ENCODE data around the gene SERPINA5.

SERPINA5 gene

DNA sequence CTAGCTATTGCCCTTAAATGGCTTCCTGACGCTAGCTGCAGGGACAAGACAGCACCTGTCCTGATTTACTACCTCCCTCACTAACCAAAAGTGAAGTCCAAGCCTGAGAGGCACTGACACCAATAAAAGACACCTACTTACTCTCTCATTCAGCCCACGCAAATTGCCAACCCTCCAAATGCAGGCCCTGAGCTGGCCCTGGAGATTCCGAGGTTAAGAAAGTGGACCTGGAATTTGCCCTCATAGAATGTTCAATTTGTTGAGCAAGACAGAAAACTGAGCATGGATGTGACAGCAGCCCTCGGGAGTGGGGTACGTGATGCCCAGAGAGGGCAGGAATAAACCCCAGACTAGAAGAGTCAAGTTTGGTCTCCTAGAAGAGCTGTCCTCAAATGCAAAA is 47.4 kb downstream of the SERPINA5 start:
- Histone ChIP-seq H3K27me3 (replicated peaks) (no peaks in the 10 kb centered on the region), H3K36me3 (replicated peaks) (no peaks in the 10 kb centered on the region)
- in situ Hi-C loops (cut with HindIII; ENCODE audit: low pct_ligation_motif_present, low sequenced_read_pairs), result no loop called here

DNA sequence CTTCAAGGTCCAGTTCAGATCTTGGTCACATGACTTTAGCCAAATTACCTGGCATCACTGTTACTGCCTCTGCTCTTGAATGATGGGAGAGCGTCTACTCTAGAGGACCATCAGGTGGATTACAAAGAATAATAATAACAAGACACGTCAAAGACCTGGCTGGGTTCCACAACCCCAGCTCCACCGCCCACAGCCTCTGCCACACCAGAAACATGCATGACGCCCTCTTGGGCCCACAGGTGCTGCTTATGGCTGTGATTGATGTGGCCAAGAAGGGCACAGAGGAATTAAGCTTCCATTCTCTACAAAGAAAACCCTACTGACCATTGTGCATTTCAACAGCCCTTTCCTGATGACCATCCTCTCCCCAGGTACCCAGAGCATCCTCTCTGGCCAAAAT is 49.2 kb downstream of the SERPINA5 start:
- no peak for DNase-seq
- in situ Hi-C loops (cut with HindIII; ENCODE audit: low pct_ligation_motif_present, low sequenced_read_pairs), result no loop called here
- H3K4me3 ChIP-seq (ENCODE audit: low read depth, low read length), result no peak overlapping the region

More for the DNA sequence above, 47.4 kb downstream of the SERPINA5 start:
- Histone ChIP-seq H3K4me3 (ENCODE audit: low read depth, low read length) (no peak overlapping the region), H3K27ac (no peak overlapping the region)
- TF ChIP-seq, protein P1, sequence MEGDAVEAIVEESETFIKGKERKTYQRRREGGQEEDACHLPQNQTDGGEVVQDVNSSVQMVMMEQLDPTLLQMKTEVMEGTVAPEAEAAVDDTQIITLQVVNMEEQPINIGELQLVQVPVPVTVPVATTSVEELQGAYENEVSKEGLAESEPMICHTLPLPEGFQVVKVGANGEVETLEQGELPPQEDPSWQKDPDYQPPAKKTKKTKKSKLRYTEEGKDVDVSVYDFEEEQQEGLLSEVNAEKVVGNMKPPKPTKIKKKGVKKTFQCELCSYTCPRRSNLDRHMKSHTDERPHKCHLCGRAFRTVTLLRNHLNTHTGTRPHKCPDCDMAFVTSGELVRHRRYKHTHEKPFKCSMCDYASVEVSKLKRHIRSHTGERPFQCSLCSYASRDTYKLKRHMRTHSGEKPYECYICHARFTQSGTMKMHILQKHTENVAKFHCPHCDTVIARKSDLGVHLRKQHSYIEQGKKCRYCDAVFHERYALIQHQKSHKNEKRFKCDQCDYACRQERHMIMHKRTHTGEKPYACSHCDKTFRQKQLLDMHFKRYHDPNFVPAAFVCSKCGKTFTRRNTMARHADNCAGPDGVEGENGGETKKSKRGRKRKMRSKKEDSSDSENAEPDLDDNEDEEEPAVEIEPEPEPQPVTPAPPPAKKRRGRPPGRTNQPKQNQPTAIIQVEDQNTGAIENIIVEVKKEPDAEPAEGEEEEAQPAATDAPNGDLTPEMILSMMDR (IDR thresholded peaks at IDR 0.05; ENCODE audit: low read depth, low read length, missing control alignments), result no peak
- no peak for DNase-seq

DNA sequence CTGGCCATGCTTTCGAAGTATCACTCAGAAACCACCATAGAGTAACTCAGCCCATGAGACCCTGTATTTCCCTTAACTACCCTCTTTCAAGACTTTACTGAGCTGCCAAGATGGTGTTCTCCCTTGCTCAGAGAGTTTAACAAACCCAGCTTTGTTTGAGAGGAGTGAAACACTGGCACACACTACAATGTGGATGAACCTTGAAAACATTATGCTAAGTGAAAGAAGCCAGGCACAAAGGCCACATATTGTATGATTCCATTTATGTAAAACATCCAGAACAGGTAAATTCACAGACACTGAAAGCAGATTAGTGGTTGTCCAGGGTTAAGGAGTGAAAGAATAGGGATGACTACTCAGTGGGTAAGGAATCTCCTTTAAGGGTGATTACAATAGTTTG is 49.8 kb downstream of the SERPINA5 start:
- no peak for DNase-seq
- no peaks in the 10 kb centered on the region for H3K27me3 ChIP-seq (replicated peaks)
- H3K27ac ChIP-seq, result no peak overlapping the region
- H3K4me3 ChIP-seq (ENCODE audit: low read depth, low read length), result no peak overlapping the region
- no peaks in the 10 kb centered on the region for H3K36me3 ChIP-seq (replicated peaks)
- TF ChIP-seq, protein P1 (IDR thresholded peaks at IDR 0.05; ENCODE audit: low read depth, low read length, missing control alignments), result no peak
- in situ Hi-C loops (cut with HindIII; ENCODE audit: low pct_ligation_motif_present, low sequenced_read_pairs), result no loop called here

More for the DNA sequence above, 49.2 kb downstream of the SERPINA5 start:
- no peaks in the 10 kb centered on the region for H3K27me3 ChIP-seq (replicated peaks)
- H3K36me3 ChIP-seq (replicated peaks), result no peaks in the 10 kb centered on the region
- no peak overlapping the region for H3K27ac ChIP-seq
- TF ChIP-seq, protein P1 (IDR thresholded peaks at IDR 0.05; ENCODE audit: low read depth, low read length, missing control alignments), result no peak

DNA sequence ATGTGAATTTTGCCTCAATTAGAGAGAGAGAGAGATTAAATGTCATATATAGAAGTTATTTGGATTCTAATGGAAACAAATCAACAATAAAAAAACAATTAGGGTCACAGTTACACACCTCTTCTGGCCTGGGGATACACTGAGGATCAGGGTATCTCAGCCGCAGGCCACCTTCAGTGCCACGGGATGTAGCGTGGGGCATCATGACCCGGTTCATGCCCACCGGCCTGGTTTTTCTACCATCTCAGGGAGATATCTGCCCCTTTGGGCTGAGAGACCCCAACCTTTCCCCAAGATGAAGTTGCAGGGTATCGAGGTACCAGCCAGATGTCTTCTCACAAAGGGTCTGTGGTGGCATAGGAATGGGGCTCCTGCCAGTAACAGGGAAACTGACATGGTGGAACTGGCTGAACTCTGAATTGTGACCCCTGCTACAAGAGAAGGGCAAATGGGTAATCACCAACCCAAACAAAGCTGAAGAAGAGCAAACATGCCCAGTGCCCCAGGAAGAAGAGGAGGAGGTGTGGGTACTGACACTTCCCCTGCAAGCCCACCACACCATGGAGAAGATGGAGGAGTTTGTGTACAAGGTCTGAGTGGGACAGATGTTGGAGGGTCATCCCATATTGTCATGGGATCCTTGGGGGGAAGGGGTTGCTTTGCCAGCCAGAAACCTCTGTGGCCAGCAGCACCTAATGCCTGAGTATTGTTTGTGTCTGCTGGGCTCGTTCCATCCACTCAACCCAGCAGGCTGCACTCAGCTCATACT is 50.5 kb downstream of the SERPINA5 start:
- no peaks in the 10 kb centered on the region for H3K27me3 ChIP-seq (replicated peaks)
- DNase-seq, result no peak

DNA sequence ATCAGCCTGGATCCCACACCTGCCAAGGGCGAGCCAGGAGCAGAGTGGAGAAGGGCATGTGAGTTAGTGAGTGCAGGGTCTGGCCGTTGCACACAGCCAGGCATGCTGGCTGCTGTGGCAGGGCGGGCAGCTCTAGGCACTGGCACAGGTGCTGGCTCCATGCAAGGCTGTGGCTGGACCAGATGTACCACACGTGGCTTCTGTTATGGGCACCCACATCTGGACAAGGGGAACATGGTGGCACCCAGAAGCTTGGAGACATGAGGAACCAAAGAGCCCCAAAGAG is 51.0 kb downstream of the SERPINA5 start:
- Histone ChIP-seq H3K36me3 (replicated peaks) (no peaks in the 10 kb centered on the region), H3K27me3 (replicated peaks) (no peaks in the 10 kb centered on the region), H3K4me3 (ENCODE audit: low read depth, low read length) (no peak overlapping the region), H3K27ac (no peak overlapping the region)
- DNase-seq, result no peak
- TF ChIP-seq, protein P1 (IDR thresholded peaks at IDR 0.05; ENCODE audit: low read depth, low read length, missing control alignments), result no peak
- in situ Hi-C loops (cut with HindIII; ENCODE audit: low pct_ligation_motif_present, low sequenced_read_pairs), result no loop called here

More for the DNA sequence above, 50.5 kb downstream of the SERPINA5 start:
- H3K36me3 ChIP-seq (replicated peaks), result no peaks in the 10 kb centered on the region
- H3K4me3 ChIP-seq (ENCODE audit: low read depth, low read length), result no peak overlapping the region
- H3K27ac ChIP-seq, result no peak overlapping the region
- TF ChIP-seq, protein P1 (IDR thresholded peaks at IDR 0.05; ENCODE audit: low read depth, low read length, missing control alignments), result no peak
- in situ Hi-C loops (cut with HindIII; ENCODE audit: low pct_ligation_motif_present, low sequenced_read_pairs), result no loop called here

DNA sequence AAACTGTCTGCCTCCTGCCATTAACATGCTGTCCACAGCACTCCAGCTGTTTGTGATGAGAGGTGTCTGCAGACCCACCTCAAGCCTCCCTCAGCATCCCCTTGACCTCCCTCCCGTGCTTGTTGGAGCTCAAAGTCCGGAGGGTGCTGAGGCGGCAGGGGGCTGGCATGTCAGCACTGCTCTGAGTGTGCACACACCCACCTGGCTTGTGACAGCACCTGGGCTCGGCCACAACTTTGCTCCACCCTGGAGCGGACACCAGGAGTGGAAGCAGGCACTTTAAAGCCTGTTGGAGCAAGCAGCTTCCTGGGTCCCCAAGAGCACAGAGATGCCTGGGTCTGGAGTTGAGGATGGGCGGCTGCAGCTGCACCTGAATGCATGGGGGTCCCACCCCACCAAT is 51.9 kb downstream of the SERPINA5 start:
- H3K27ac ChIP-seq, result no peak overlapping the region
- in situ Hi-C loops (cut with HindIII; ENCODE audit: low pct_ligation_motif_present, low sequenced_read_pairs), result no loop called here
- H3K36me3 ChIP-seq (replicated peaks), result no peaks in the 10 kb centered on the region
- no peak overlapping the region for H3K4me3 ChIP-seq (ENCODE audit: low read depth, low read length)
- TF ChIP-seq, protein P1 (IDR thresholded peaks at IDR 0.05; ENCODE audit: low read depth, low read length, missing control alignments), result no peak
- H3K27me3 ChIP-seq (replicated peaks), result no peaks in the 10 kb centered on the region
- DNase-seq, result no peak
